ENCODE measurements around the gene UCP2. TPM values are rescaled to one million over a fixed set of nuclear protein-coding genes. Genes with fewer than 3 reads are reported as not detected.
A peak's percentile ranks its signal among the peaks of the same experiment; 100 is the strongest.

The UCP2 gene
- total and polyA plus RNA-seq, 7 donors: 23.8 to 117 (median 37.2) TPM

DNA sequence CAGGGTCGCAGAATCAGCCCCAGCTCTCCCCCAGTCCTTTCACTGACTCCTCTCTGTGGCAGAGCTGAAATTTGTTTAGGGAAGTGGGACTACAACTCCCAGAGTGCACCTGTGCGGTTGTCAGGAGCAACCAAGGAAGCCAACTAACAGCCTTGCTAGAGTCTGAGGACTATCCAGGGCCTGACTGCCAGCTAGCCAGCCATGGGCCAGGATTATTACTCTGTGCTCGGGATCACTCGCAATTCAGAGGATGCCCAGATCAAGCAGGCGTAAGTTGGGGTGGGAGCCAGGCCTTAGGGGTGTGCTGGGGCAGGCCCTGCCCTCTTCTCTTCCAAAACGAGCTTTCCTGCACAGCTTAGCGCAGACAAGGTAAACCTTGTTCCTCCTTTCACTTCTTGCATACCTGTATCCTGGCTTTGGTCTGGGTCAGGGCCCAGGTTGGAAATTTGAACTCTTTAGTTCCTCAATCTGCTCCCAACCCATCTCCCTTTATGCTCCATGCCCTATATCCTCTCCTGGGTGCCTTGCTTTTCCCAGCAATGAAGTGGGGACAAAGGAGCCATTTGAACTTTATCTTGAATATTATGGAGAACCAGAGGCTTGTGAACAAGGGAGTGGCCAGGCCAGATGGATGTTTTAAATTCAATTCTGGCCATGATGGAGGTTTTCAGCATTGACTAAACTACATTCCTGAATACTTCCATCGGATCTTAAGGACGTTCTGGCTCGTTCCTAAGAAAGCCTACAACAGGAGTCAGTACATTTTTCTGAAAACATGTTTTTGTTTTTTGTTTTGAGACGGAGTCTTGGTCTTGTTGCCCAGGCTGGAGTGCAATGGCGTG lies 31.6 kb downstream of the UCP2 start, which contains the start of gene DNAJB13:
DNAJB13 (plus strand) TSS at position 158 of the 842 bp plus-strand sequence; CDS start at position 202, 44 bp downstream.
- Histone ChIP-seq H3K4me1 (no peaks in the 10 kb centered on the region), H3K36me3 (no peaks in the 10 kb centered on the region), H3K27ac (no peak within 1 kb of the TSS), H3K27me3 (peaks cover 0 to 3% (median 0%) of the 10 kb centered on the region in 3 donors), H3K4me3 (no peak within 1 kb of the TSS), H3K9me3 (no peaks in the 10 kb centered on the region)
- TF ChIP-seq POLR2AphosphoS5 (IDR thresholded peaks at IDR 0.05) (no peak), EP300 (IDR thresholded peaks at IDR 0.05) (no peak), POLR2A (IDR thresholded peaks at IDR 0.05) (no peak)
- TF ChIP-seq, protein P1, sequence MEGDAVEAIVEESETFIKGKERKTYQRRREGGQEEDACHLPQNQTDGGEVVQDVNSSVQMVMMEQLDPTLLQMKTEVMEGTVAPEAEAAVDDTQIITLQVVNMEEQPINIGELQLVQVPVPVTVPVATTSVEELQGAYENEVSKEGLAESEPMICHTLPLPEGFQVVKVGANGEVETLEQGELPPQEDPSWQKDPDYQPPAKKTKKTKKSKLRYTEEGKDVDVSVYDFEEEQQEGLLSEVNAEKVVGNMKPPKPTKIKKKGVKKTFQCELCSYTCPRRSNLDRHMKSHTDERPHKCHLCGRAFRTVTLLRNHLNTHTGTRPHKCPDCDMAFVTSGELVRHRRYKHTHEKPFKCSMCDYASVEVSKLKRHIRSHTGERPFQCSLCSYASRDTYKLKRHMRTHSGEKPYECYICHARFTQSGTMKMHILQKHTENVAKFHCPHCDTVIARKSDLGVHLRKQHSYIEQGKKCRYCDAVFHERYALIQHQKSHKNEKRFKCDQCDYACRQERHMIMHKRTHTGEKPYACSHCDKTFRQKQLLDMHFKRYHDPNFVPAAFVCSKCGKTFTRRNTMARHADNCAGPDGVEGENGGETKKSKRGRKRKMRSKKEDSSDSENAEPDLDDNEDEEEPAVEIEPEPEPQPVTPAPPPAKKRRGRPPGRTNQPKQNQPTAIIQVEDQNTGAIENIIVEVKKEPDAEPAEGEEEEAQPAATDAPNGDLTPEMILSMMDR (IDR thresholded peaks at IDR 0.05): no peak
- intact Hi-C loops (cut with DNase I): no loop called here
- peak; percentile 33 for DNase-seq
- WGBS, 2 donors: 85 to 89% methylated on average over 12 of the region's 12 CpGs

DNA sequence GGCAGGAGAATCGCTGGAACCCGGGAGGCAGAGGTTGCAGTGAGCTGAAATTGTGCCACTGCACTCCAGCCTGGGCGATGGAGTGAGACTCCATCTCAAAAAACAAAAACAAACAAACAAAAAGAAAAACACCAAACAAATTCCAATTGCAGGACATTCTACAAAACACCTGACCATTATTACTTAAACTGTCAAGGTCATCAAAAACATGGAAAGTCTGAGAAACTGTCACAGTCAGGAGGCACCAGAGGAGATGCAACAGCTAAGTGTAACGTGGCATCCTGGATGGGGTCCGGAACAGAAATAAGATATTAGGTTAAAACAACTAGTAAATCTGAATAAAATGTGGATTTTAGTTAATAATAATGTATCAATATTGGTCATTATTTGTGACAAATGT lies 32.7 kb downstream of the UCP2 start:
- intact Hi-C loops (cut with DNase I): no loop called here
- H3K4me3 ChIP-seq: no peak overlapping the region

DNA sequence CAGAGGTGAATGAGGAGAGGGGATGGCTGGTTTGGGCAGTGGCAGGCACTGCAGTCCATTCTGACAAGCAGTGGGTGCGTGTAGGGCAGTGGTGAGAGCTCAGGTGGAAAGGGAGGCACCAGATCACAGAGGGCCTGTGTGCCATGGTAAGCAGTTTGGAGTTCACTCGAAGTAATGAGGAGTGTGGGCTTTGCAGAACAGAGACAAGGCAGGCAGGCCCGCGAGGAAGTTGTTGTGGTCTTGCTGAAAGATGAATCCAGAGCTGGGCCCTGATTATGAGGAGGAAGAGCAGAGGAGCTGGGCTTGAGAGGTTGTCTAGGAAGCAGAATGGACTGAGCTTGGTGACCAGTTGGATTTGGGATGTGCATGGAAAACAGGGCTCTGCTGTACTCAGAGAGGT lies 33.4 kb downstream of the UCP2 start:
- TF ChIP-seq EP300 (IDR thresholded peaks at IDR 0.05) (no peak), POLR2A (IDR thresholded peaks at IDR 0.05) (no peak)
- 80 to 87% methylated on average over 4 of the region's 4 CpGs for WGBS, 2 donors
- intact Hi-C loops (cut with DNase I): no loop called here

More for the DNA sequence above, 32.7 kb downstream of the UCP2 start:
- DNase-seq: peak; percentile 10
- Histone ChIP-seq H3K9me3 (no peaks in the 10 kb centered on the region), H3K27ac (no peak overlapping the region), H3K27me3 (peaks cover 0 to 3% (median 0%) of the 10 kb centered on the region in 3 donors), H3K36me3 (no peaks in the 10 kb centered on the region), H3K4me1 (no peaks in the 10 kb centered on the region)
- no peak for TF ChIP-seq EP300 (IDR thresholded peaks at IDR 0.05)
- TF ChIP-seq, protein P1 (IDR thresholded peaks at IDR 0.05): no peak
- no peak for TF ChIP-seq POLR2AphosphoS5 (IDR thresholded peaks at IDR 0.05)
- no peak for TF ChIP-seq POLR2A (IDR thresholded peaks at IDR 0.05)
- 86 to 96% methylated on average over 5 of the region's 5 CpGs for WGBS, 2 donors

DNA sequence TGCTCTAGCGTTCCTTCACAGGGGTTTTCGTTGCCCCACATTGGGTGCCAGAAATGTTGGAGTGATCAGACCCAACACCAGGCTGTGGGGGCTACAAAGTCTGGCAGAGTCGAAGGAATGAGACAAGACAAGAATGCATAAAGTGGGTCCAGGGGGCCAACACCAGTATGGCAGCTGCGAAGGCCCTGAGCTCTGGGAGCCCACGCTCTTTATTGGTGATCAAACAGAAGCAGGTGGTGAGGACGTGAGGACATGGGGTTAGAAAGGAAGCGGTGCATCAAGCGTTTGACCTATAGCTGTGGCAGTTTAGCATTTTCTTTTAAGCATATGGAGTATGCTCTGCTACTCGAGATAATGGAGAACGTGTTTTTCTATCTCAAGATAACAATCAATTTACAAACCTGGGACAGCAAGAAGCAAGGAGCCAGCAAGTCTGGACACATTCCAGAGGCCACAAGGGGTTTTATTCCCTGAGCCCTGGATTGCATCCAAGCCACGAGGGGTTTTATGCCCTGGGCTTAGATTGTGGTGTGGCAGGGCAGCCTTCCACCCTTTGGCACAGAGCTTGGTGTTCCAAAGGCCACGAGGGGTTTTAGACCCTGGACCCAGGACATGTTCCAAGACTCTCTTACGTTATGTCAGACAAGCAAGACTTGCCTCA lies 35.7 kb downstream of the UCP2 start:
- no peaks in the 10 kb centered on the region for H3K9me3 ChIP-seq
- no peaks in the 10 kb centered on the region for H3K27me3 ChIP-seq
- no peaks in the 10 kb centered on the region for H3K36me3 ChIP-seq
- no peaks in the 10 kb centered on the region for H3K4me1 ChIP-seq
- H3K27ac ChIP-seq: no peak overlapping the region
- 79 to 80% methylated on average over 13 of the region's 13 CpGs for WGBS, 2 donors
- TF ChIP-seq POLR2AphosphoS5 (IDR thresholded peaks at IDR 0.05) (no peak), EP300 (IDR thresholded peaks at IDR 0.05) (no peak), POLR2A (IDR thresholded peaks at IDR 0.05) (no peak)
- peak; percentile 6 for DNase-seq
- intact Hi-C loops (cut with DNase I): no loop called here
- no peak overlapping the region for H3K4me3 ChIP-seq

More for the DNA sequence above, 33.4 kb downstream of the UCP2 start:
- peak; percentile 35 for DNase-seq
- Histone ChIP-seq H3K27ac (no peak overlapping the region), H3K27me3 (peaks cover 0 to 2% (median 0%) of the 10 kb centered on the region in 3 donors), H3K4me1 (no peaks in the 10 kb centered on the region), H3K4me3 (no peak overlapping the region), H3K9me3 (no peaks in the 10 kb centered on the region), H3K36me3 (no peaks in the 10 kb centered on the region)

DNA sequence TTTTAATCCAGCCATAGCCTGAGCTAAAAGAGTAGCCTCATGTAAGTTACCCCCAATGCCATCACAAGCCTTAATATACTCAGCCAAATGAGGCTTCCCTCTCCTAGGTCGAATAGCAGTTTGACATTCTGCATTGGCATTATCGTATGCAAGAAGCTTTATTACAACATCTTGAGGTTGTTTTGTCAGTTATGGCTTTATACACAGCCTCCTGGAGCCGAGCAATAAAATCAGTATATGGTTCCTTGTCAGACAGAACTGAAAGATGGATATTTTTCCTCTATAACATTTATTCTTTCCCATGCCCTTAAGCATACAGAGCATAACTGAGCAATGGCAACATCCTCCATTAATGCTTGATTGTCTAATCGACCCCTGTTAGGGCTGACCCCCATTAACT lies 37.2 kb downstream of the UCP2 start:
- H3K27me3 ChIP-seq: no peaks in the 10 kb centered on the region
- DNase-seq: no peak
- peaks cover 0 to 3% (median 0%) of the 10 kb centered on the region in 4 donors for H3K9me3 ChIP-seq
- intact Hi-C loops (cut with DNase I): no loop called here
- TF ChIP-seq POLR2AphosphoS5 (IDR thresholded peaks at IDR 0.05) (no peak), POLR2A (IDR thresholded peaks at IDR 0.05) (no peak), EP300 (IDR thresholded peaks at IDR 0.05) (no peak)
- TF ChIP-seq, protein P1 (IDR thresholded peaks at IDR 0.05): no peak
- H3K4me1 ChIP-seq: no peaks in the 10 kb centered on the region
- no peaks in the 10 kb centered on the region for H3K36me3 ChIP-seq
- H3K27ac ChIP-seq: no peak overlapping the region
- H3K4me3 ChIP-seq: no peak overlapping the region
- WGBS, 2 donors: 12 to 59% methylated on average over 4 of the region's 4 CpGs
